GM18868 (cell line): ENCODE measurements around the gene FMN1.
"Not testable (repeated sequence)": the region's sequence is repeated elsewhere in the genome, so short reads cannot be mapped to it uniquely, and the experiment has no call there.

Source experiments
- ATAC-seq: cut with Tn5 transposase; IDR thresholded peaks from one replicate; pipeline ENCODE4 v1.9.1; 2021; ENCODE audit warnings: mild to moderate bottlenecking, moderate library complexity; ENCODE audit not compliant: unreplicated experiment

FMN1 gene

DNA sequence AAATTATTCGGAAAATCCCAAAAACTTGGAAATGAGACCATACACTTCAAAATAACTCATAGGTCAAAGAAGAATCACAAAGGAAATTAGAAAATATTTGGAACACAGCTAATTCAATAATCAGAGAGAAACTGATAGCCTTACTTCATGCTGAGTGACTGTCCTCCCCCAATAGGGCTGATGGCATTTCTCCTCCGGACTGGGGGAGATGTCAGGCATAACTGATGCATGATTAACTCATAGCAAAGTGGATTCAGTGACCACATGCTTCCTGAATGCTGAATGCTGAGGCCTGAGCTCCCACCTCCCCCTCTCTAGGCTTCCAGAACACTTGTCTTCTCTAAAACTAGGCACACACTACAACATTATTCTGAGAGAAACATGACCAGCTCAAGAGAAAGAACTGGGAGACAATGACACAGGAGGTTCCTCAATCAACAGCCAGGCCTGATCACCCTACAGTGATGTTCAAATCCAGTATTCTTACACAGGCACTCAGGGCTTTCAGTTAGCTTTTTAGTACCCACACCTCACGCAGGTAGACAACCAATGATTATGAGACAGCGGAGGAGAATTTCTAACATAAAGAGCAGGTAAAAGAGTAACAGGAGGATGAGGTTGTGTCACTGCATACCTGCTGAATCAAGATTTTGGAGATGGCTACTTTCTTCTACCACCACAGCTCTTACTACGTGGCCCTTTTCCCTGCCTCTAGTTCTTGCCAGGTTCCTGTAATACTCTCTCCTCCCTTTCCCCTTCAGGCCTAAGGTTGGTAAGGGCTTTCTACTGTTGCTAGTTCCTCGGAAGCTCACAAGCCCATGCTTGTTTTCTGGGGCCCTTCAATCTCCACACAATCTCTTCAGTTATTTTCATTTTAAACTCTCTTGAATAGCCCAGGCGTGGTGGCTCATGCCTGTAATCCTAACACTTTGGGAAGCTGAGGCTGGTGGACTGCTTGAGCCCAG, 96.1 kb downstream of the FMN1 start:
- no peak for ATAC-seq

DNA sequence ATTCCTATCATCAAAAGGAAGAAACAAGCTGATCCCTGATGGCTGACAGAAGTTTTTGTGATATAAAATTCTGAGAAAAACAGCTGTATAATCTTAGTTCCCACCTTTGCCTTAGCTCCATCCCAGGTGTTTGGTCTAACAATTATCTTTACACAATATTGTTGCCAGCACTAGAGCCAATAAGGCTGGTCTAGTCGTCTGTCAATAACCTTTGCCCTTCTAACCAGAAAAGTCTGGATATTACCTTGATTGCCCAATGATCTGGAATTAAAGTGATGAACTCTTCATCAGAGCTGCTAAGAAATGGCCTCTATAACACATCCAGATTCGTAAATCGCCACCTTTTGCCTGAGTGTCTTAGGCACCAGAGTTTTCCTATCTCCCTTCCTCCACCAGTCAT, 98.4 kb downstream of the FMN1 start:
- no peak for ATAC-seq

- no peak for ATAC-seq
These were observed 98.9 kb downstream of the FMN1 start for GRCh38 chr15:33095641-33096040.

DNA sequence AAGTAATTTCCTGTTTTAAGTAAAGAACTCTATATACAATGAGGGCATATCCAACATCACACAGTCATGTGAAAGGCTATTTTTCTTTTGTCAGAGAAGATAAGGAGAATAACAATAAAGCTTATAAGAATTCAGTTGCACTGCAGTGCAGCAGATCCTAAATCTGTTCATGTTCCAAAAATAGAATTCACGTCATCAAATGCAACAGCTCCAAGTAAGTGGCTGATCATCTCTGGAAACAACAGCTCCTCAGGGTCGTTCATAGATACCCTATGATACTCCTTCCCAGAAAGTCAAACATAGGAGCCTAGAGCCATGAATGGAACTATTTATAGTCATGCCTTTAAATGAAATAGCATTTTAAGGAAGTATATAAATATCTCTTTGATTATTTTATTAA, 100.2 kb downstream of the FMN1 start:
- no peak for ATAC-seq

DNA sequence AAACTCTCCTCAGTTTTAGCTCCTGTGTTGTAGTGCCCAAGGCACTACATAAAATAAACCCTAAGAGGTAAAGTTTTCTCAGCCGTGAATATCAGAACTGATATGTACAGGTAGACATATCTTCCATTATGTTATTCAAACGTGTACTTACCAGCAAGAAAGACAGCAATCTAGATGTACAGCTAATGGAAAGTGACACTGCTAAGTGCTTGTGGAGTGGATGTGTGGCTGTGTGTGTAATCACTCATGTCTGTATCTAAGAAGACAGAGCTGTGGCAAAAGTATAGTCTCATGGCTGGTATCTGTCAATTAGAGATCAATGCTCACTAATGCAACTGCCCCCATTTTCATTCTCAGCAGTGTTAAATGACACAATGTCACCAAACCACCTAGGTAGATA, 101.3 kb downstream of the FMN1 start:
- no peak for ATAC-seq

GRCh38 chr15:33091983-33092693, 102.4 kb downstream of the FMN1 start:
- no peak for ATAC-seq

DNA sequence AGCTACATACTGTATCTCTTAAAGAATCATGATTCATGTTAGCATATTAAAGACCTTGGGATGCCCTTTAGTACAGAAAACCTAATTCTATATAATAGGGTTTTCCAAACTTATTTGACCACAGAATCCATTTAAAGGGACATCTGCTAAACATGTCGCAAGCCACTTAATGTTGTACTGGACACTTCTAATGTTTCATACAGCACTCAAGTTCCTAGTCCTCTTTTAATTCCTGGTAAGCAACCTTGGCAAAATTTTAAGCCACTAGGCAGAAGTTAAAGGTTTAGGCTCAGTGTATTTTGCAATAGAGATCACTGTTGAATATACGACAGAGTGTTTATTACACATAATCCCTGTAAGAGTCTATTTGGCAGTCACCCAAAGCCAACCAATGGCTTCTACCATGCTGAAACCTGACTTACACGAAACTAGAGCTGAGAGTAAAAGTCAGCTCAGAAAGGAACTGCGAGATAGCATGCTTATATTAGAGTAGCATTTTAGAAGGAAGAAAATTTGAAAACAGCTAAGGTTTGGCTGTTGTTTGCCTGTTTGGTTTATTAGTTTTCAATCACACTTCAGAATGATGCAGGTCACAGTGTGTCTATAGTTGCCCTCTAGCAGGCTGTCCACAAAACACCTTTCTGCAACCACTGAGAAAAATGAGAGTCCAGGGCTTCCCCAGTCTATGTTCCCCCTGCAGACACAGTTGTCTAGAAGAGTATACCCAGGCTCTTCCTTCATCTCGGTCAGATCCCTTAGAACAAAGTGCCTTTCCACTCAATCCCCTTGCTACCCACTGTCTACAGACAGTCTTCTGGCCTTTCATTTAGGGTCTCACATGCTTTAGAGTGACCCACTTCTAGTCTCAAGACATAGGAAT, 104.4 kb downstream of the FMN1 start:
- no peak for ATAC-seq

DNA sequence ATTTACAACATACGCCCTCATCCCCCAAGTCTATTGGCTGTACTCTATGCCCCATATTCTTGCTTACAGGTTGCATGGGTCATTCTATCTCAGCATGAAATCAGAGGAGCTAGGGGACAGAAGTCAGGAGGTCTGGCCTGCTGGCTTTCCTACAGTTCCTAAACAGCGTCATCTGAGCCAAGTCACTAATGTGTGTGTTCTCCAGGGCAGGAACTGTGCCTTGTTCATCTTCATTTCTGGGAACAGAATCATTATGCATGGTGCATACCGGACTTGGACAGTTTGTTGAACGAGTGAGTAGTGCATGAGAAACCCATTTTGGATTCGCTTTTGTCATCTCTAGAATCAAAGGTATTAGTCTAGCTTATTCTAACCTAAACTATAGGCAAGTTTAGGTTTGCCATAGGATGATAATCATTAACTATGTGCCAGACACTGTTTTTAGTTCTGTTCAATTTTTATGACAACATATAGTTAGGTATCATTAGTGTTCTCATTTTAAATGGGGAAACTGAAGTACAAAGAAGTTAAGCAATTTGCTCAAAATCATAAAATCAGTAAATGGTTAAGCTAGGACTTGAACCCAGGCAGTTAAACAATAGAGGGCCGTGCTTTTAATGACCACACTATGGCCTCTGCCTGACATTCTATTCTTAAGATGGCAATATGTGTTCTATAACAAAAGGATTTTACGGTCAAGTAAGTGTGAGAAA, 105.2 kb downstream of the FMN1 start:
- ATAC-seq: no peak

DNA sequence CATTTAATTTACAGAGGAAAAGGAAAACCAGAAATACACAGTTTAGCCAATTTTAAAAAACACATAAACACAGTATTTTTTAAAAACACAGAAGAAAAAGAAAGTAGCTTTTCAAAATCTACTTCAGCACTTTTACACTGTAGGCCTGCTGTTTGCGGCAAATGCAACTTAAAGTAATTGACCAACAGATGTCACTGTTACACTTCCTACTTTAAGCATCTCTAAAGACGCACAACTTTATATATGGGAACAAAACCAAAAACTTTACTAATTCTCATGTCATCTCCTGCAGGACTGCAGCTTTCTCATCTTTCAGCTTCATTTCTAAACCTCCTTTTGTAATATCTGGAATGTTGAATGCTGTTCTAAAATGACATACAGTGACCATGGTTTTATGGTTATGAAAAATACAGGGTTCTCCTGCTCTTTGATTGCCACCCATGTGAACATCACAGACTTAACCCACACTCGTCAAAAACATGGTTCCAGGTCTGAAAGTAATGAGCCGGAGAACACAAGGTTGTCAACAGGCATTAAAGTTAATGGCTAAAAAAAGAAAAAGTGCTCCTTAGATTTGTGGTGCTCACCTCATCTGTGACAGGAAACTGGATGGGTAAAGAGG, 107.9 kb downstream of the FMN1 start:
- ATAC-seq: no peak

DNA sequence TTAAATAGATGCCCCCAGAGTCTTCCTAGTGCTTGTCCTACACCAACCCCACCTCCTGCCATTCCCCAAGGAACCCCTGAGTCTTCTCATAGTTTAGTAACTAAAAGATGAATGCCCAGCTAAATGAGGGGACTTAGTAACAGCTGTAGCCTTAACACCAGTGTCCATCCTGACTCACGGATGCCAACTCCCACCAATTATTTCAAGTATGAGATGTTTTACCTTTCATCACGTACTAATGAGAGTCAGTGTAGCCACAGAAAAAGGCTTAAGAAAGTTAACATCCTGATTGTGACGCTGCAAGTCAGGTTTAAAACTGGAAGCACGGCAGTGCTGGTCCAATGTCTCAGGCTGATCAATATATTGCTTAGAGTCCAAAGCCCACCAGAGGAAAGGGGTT, 109.9 kb downstream of the FMN1 start:
- ATAC-seq: no peak

- ATAC-seq: no peak
These were observed 111.1 kb downstream of the FMN1 start for GRCh38 chr15:33083232-33084081.

DNA sequence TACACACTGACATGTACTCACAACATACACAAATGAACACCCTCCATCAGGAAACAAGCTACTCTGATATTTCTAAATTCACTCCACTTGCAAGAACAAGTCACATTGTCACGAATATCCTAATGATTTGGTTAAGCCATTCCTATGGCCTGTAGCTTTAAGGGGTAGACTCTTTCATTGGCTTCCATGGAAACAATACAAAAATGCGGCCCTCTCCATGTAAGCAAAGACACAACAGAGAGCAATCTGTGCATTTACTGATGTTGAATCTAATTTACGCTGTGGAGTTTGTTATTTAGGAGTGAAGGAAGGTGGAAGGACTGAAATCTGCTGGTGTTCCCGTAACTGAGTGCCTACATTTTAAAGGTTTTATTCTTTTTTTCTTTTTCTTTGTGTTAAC, 114.5 kb downstream of the FMN1 start:
- ATAC-seq: no peak

GRCh38 chr15:33078607-33079006, 115.9 kb downstream of the FMN1 start:
- ATAC-seq: no peak

- no peak for ATAC-seq
These were observed 117.6 kb downstream of the FMN1 start for GRCh38 chr15:33076937-33077336.

- no peak for ATAC-seq
These were observed 119.6 kb downstream of the FMN1 start for GRCh38 chr15:33074942-33075341.

- ATAC-seq: no peak
These were observed 120.3 kb downstream of the FMN1 start for GRCh38 chr15:33074212-33074611.

- ATAC-seq: no peak
These were observed 123.1 kb downstream of the FMN1 start for GRCh38 chr15:33071451-33071850.

DNA sequence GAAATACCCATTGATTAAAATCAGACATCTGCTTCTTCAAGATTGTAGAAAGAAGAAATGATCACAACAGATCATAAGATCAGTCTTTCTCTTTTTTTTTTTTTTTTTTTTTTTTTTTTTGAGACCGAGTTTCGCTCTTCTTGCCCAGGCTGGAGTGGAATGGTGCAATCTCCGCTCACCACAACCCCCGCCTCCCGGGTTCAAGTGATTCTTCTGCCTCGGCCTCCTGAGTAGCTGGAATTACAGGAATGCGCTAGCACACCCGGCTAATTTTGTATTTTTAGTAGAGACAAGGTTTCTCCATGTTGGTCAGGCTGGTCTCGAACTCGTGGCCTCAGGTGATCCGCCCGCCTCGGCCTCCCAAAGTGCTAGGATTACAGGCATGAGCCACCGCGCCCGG, 124.6 kb downstream of the FMN1 start:
- ATAC-seq: not testable (repeated sequence)

GRCh38 chr15:33069161-33069560, 125.4 kb downstream of the FMN1 start:
- no peak for ATAC-seq
